ENCODE measurements around the gene CRYBG2. TPM values are rescaled to one million over a fixed set of nuclear protein-coding genes. Genes with fewer than 3 reads are reported as not detected.

CRYBG2 gene
- total and polyA plus RNA-seq, 2 of the 8 experiments (the other 6 are each of a cell fraction or from before 2014, with no cell fraction given), result 14.2 to 17.0 TPM

Other genes with a start within 250 kb of the CRYBG2 start
- 4.5 and 5.2 TPM in 2 replicates for gene PDIK1L, start 242.3 kb downstream of the CRYBG2 start, total RNA-seq (2021; fragmentation: NEBNext Ultra II Directional; extraction: Animal tissue kit (Norgen Biotek cat#: 25700))
- gene PDIK1L, start 242.3 kb downstream of the CRYBG2 start, polyA plus RNA-seq (2011; rRNA removed), result 0.83 and 0.95 TPM in 2 replicates
- 0.46 and 0.48 TPM in 2 replicates for gene FAM110D, start 195.1 kb downstream of the CRYBG2 start, total RNA-seq (2021; fragmentation: NEBNext Ultra II Directional; extraction: Animal tissue kit (Norgen Biotek cat#: 25700))
- gene FAM110D, start 195.1 kb downstream of the CRYBG2 start, polyA plus RNA-seq (2011; rRNA removed), result 0.20 and 0.21 TPM in 2 replicates
- gene C1orf232, start 185.2 kb downstream of the CRYBG2 start, total RNA-seq (2021; fragmentation: NEBNext Ultra II Directional; extraction: Animal tissue kit (Norgen Biotek cat#: 25700)), result not detected in 2 replicates
- gene C1orf232, start 185.2 kb downstream of the CRYBG2 start, polyA plus RNA-seq (2011; rRNA removed), result not detected in 2 replicates
- gene ZNF593, start 184.2 kb downstream of the CRYBG2 start, total RNA-seq (2021; fragmentation: NEBNext Ultra II Directional; extraction: Animal tissue kit (Norgen Biotek cat#: 25700)), result 38.2 and 40.2 TPM in 2 replicates
- gene ZNF593, start 184.2 kb downstream of the CRYBG2 start, polyA plus RNA-seq (2011; rRNA removed), result 68.0 and 112 TPM in 2 replicates
- gene ZNF593OS, start 182.3 kb downstream of the CRYBG2 start, total RNA-seq (2021; fragmentation: NEBNext Ultra II Directional; extraction: Animal tissue kit (Norgen Biotek cat#: 25700)), result not detected in 2 replicates
- gene ZNF593OS, start 182.3 kb downstream of the CRYBG2 start, polyA plus RNA-seq (2011; rRNA removed), result not detected in 2 replicates
- gene CNKSR1, start 176.6 kb downstream of the CRYBG2 start, total RNA-seq (2021; fragmentation: NEBNext Ultra II Directional; extraction: Animal tissue kit (Norgen Biotek cat#: 25700)), result 13.0 and 14.5 TPM in 2 replicates
- gene CNKSR1, start 176.6 kb downstream of the CRYBG2 start, polyA plus RNA-seq (2011; rRNA removed), result 13.9 and 20.9 TPM in 2 replicates
- gene CATSPER4, start 163.5 kb downstream of the CRYBG2 start, total RNA-seq (2021; fragmentation: NEBNext Ultra II Directional; extraction: Animal tissue kit (Norgen Biotek cat#: 25700)), result 0.65 and 0.90 TPM in 2 replicates
- gene CATSPER4, start 163.5 kb downstream of the CRYBG2 start, polyA plus RNA-seq (2011; rRNA removed), result 0.83 TPM in 2 replicates
- 35.3 and 40.4 TPM in 2 replicates for gene CEP85, start 119.9 kb downstream of the CRYBG2 start, total RNA-seq (2021; fragmentation: NEBNext Ultra II Directional; extraction: Animal tissue kit (Norgen Biotek cat#: 25700))
- 37.4 and 43.7 TPM in 2 replicates for gene CEP85, start 119.9 kb downstream of the CRYBG2 start, polyA plus RNA-seq (2011; rRNA removed)
- gene SH3BGRL3, start 74.0 kb downstream of the CRYBG2 start, total RNA-seq (2021; fragmentation: NEBNext Ultra II Directional; extraction: Animal tissue kit (Norgen Biotek cat#: 25700)), result 77.8 and 84.4 TPM in 2 replicates
- 107 and 120 TPM in 2 replicates for gene SH3BGRL3, start 74.0 kb downstream of the CRYBG2 start, polyA plus RNA-seq (2011; rRNA removed)
- gene UBXN11, start 47.5 kb downstream of the CRYBG2 start, total RNA-seq (2021; fragmentation: NEBNext Ultra II Directional; extraction: Animal tissue kit (Norgen Biotek cat#: 25700)), result 6.1 and 6.3 TPM in 2 replicates
- gene UBXN11, start 47.5 kb downstream of the CRYBG2 start, polyA plus RNA-seq (2011; rRNA removed), result 10.4 and 14.8 TPM in 2 replicates
- 2.4 TPM in 1 of 2 replicates, not detected in the other for gene CD52, start 36.2 kb downstream of the CRYBG2 start, total RNA-seq (2021; fragmentation: NEBNext Ultra II Directional; extraction: Animal tissue kit (Norgen Biotek cat#: 25700))
- 2.7 and 3.1 TPM in 2 replicates for gene CD52, start 36.2 kb downstream of the CRYBG2 start, polyA plus RNA-seq (2011; rRNA removed)
- not detected in 2 replicates for gene ZNF683, start 18.6 kb upstream of the CRYBG2 start, total RNA-seq (2021; fragmentation: NEBNext Ultra II Directional; extraction: Animal tissue kit (Norgen Biotek cat#: 25700))
- gene ZNF683, start 18.6 kb upstream of the CRYBG2 start, polyA plus RNA-seq (2011; rRNA removed), result not detected in 2 replicates
- gene LIN28A, start 56.7 kb upstream of the CRYBG2 start, total RNA-seq (2021; fragmentation: NEBNext Ultra II Directional; extraction: Animal tissue kit (Norgen Biotek cat#: 25700)), result 1,467 and 1,486 TPM in 2 replicates
- gene LIN28A, start 56.7 kb upstream of the CRYBG2 start, polyA plus RNA-seq (2011; rRNA removed), result 313 and 403 TPM in 2 replicates
- 44.6 and 48.0 TPM in 2 replicates for gene DHDDS, start 78.2 kb upstream of the CRYBG2 start, total RNA-seq (2021; fragmentation: NEBNext Ultra II Directional; extraction: Animal tissue kit (Norgen Biotek cat#: 25700))
- gene DHDDS, start 78.2 kb upstream of the CRYBG2 start, polyA plus RNA-seq (2011; rRNA removed), result 28.3 and 30.1 TPM in 2 replicates
- 452 and 453 TPM in 2 replicates for gene HMGN2, start 118.3 kb upstream of the CRYBG2 start, total RNA-seq (2021; fragmentation: NEBNext Ultra II Directional; extraction: Animal tissue kit (Norgen Biotek cat#: 25700))
- gene HMGN2, start 118.3 kb upstream of the CRYBG2 start, polyA plus RNA-seq (2011; rRNA removed), result 144 and 254 TPM in 2 replicates
- 55.0 and 56.5 TPM in 2 replicates for gene RPS6KA1, start 175.6 kb upstream of the CRYBG2 start, total RNA-seq (2021; fragmentation: NEBNext Ultra II Directional; extraction: Animal tissue kit (Norgen Biotek cat#: 25700))
- gene RPS6KA1, start 175.6 kb upstream of the CRYBG2 start, polyA plus RNA-seq (2011; rRNA removed), result 44.3 and 48.8 TPM in 2 replicates